Mesodermal cell (in vitro differentiated cells): ENCODE results near the gene PAPPA.

ENCODE experiments used
- H3K27ac ChIP-seq: 2 replicates; pipeline ENCODE4 v1.7.0; 2013; ENCODE audit warnings: mild to moderate bottlenecking, low read depth, low read length, moderate library complexity; ENCODE audit not compliant: severe bottlenecking
- H3K36me3 ChIP-seq: 2 replicates; pipeline ENCODE4 v1.7.1; 2013; ENCODE audit warnings: mild to moderate bottlenecking, low read length, moderate library complexity; ENCODE audit not compliant: control insufficient read depth, insufficient read depth
- H3K4me1 ChIP-seq: one replicate; pipeline ENCODE4 v1.7.1; 2013; ENCODE audit warnings: mild to moderate bottlenecking, low read length; ENCODE audit not compliant: insufficient read depth, control insufficient read depth, poor library complexity, severe bottlenecking
- H3K4me3 ChIP-seq: 2 replicates; pipeline ENCODE4 v1.7.0; 2013; ENCODE audit warnings: low read length, control low read depth, mild to moderate bottlenecking; ENCODE audit not compliant: insufficient read depth, poor library complexity, severe bottlenecking; ENCODE audit errors: extremely low read depth
- H3K9me3 ChIP-seq: 2 replicates; pipeline ENCODE4 v1.7.1; 2013; ENCODE audit warnings: mild to moderate bottlenecking, low read length, moderate library complexity; ENCODE audit not compliant: control insufficient read depth
- WGBS, 2 experiments: methylation state at CpG; one replicate each; pipeline ENCODE4 v1.1.5; 2013; ENCODE audit warnings: missing lambda C conversion rate in 2 of 2; ENCODE audit not compliant: insufficient coverage in 2 of 2; 5-methylcytosine and 5-hydroxymethylcytosine counted together

Gene PAPPA

GRCh38 chr9:116165912-116166311 lies 12.3 kb downstream of the PAPPA start:
- Histone ChIP-seq H3K27ac (no peak overlapping the region), H3K4me3 (no peak overlapping the region)
- WGBS, 2 experiments, result 80 to 92% methylated on average over 1 of the region's 2 CpGs

DNA sequence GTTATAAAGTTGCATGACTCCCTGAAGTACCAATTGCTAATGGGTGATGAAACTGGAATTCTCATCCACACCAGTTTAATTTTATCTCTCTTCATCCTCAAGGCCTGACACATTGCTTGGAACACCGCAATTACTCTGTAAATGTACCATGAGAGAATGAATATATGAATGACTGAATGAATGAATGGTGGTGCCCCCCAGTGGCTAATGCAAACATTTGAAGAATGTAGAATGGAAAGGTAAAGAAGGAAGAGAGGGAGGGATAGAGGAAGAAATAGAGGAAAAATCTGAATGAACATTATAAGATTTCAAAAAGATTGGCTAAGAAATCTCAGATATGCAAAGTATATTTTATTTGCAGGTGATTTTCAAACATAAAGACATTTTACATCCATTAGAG lies 13.1 kb downstream of the PAPPA start:
- Histone ChIP-seq H3K36me3 (peaks cover 14% of the 10 kb centered on the region), H3K9me3 (no peaks in the 10 kb centered on the region), H3K27ac (no peak overlapping the region), H3K4me3 (no peak overlapping the region), H3K4me1 (peaks cover 4% of the 10 kb centered on the region)
- 75% methylated on average over 1 of the region's 1 CpG; no CpG with 5 or more reads in 1 of the 2 experiments for WGBS, 2 experiments

More at GRCh38 chr9:116165912-116166311, 12.3 kb downstream of the PAPPA start:
- H3K36me3 ChIP-seq, result peaks cover 14% of the 10 kb centered on the region
- no peaks in the 10 kb centered on the region for H3K9me3 ChIP-seq
- H3K4me1 ChIP-seq, result peaks cover 4% of the 10 kb centered on the region

- no peak overlapping the region for H3K27ac ChIP-seq
- no peak overlapping the region for H3K4me3 ChIP-seq
- H3K36me3 ChIP-seq, result peaks cover 14% of the 10 kb centered on the region
- H3K9me3 ChIP-seq, result no peaks in the 10 kb centered on the region
- H3K4me1 ChIP-seq, result peaks cover 4% of the 10 kb centered on the region
Observed at GRCh38 chr9:116168231-116168630, 14.6 kb downstream of the PAPPA start.

GRCh38 chr9:116172216-116172615 lies 18.6 kb downstream of the PAPPA start:
- Histone ChIP-seq H3K27ac (no peak overlapping the region), H3K36me3 (peaks cover 16% of the 10 kb centered on the region), H3K9me3 (no peaks in the 10 kb centered on the region), H3K4me3 (no peak overlapping the region), H3K4me1 (no peaks in the 10 kb centered on the region)
- 57 to 83% methylated on average over 2 of the region's 2 CpGs for WGBS, 2 experiments

- 100% methylated on average over 1 of the region's 1 CpG; no CpG with 5 or more reads in 1 of the 2 experiments for WGBS, 2 experiments
- H3K9me3 ChIP-seq, result no peaks in the 10 kb centered on the region
- no peaks in the 10 kb centered on the region for H3K4me1 ChIP-seq
- H3K4me3 ChIP-seq, result no peak overlapping the region
- H3K27ac ChIP-seq, result no peak overlapping the region
- H3K36me3 ChIP-seq, result peaks cover 14% of the 10 kb centered on the region
Observed at GRCh38 chr9:116174347-116174746, 20.8 kb downstream of the PAPPA start.

DNA sequence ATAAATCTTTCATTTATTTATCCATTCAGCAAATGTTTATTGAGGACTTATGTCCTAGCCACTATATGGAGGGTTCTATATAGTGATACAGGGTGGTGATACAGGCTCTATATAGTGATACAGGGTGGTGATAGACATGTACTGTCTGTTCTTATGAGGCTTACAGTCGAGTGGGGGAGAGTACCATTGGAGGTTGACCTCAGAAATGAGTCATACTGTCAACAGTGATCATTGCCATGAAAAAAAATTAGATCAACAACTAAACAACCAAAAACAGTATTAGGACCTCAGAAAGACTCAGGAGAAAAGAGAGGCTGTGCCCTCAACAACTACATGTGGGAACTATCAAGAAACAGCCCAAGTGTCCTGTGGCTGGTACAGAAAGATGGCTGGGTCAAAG lies 22.0 kb downstream of the PAPPA start:
- H3K36me3 ChIP-seq, result peaks cover 13% of the 10 kb centered on the region
- no peak overlapping the region for H3K27ac ChIP-seq
- WGBS, 2 experiments, result 100% methylated on average over 1 of the region's 1 CpG; no CpG with 5 or more reads in 1 of the 2 experiments
- no peaks in the 10 kb centered on the region for H3K4me1 ChIP-seq
- no peaks in the 10 kb centered on the region for H3K9me3 ChIP-seq
- no peak overlapping the region for H3K4me3 ChIP-seq

- H3K9me3 ChIP-seq, result no peaks in the 10 kb centered on the region
- no peaks in the 10 kb centered on the region for H3K4me1 ChIP-seq
- H3K4me3 ChIP-seq, result no peak overlapping the region
- no peak overlapping the region for H3K27ac ChIP-seq
- WGBS, 2 experiments, result no CpG with 5 or more reads among the region's 3 CpGs
- peaks cover 23% of the 10 kb centered on the region for H3K36me3 ChIP-seq
Observed at GRCh38 chr9:116178481-116179211, 25.1 kb downstream of the PAPPA start.

DNA sequence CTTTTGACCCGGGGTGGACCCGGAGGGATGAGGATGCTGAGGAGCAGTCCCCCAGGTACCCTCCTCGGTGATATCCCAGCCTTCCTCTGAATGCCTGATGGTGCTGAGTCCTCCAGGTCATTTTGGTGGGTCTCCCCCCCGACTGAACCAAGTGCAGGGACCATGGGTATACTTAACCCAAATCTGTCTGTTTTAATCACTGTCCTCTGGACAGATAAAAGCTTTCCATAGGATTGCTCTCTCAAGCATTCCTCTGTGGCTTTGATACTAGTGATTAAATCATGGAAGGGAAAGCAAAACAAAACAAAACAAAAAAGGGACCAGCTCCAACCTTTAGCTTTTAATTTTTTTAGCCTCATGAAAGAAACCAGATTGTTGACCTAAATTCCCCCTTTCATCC lies 26.0 kb downstream of the PAPPA start:
- 96 to 100% methylated on average over 3 of the region's 4 CpGs for WGBS, 2 experiments
- H3K4me1 ChIP-seq, result peaks cover 3% of the 10 kb centered on the region
- H3K36me3 ChIP-seq, result peaks cover 31% of the 10 kb centered on the region
- H3K27ac ChIP-seq, result no peak overlapping the region
- H3K9me3 ChIP-seq, result no peaks in the 10 kb centered on the region
- H3K4me3 ChIP-seq, result no peak overlapping the region

GRCh38 chr9:116181853-116182610 lies 28.4 kb downstream of the PAPPA start:
- no peak overlapping the region for H3K4me3 ChIP-seq
- peaks cover 49% of the 10 kb centered on the region for H3K36me3 ChIP-seq
- no peaks in the 10 kb centered on the region for H3K9me3 ChIP-seq
- H3K4me1 ChIP-seq, result peaks cover 3% of the 10 kb centered on the region
- no CpG with 5 or more reads among the region's 3 CpGs for WGBS, 2 experiments
- H3K27ac ChIP-seq, result no peak overlapping the region

DNA sequence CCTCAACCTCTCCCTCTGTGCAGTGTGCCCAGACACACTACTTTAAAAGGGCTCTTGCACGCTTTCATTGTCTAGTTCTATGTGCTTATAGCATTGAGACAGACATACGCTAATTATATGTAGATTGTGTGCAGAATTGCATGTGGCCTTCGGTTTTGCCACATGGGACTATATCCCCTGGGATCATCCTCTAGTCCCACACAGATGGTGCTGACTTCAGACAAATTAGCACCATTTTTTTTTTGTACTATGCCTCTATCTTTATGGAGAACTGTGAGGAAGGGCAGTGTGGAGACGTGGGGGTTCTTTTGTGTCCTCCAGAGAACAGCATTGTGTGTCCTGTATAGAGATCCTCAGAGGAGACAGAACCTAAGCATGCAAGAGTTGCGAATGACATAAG lies 29.3 kb downstream of the PAPPA start:
- peaks cover 3% of the 10 kb centered on the region for H3K4me1 ChIP-seq
- H3K27ac ChIP-seq, result no peak overlapping the region
- no peaks in the 10 kb centered on the region for H3K9me3 ChIP-seq
- WGBS, 2 experiments, result 100% methylated on average over 3 of the region's 5 CpGs; no CpG with 5 or more reads in 1 of the 2 experiments
- no peak overlapping the region for H3K4me3 ChIP-seq
- H3K36me3 ChIP-seq, result peaks cover 57% of the 10 kb centered on the region
